Measurements from ENCODE around the gene FGF13.

- TF ChIP-seq EZH2 (IDR thresholded peaks at IDR 0.05; ENCODE audit: insufficient read depth, poor library complexity, severe bottlenecking) (no peak), EZH2phosphoT487 (IDR thresholded peaks at IDR 0.05; ENCODE audit: insufficient read depth, low read depth) (no peak)
Observed at GRCh38 chrX:138690591-138690990, 20.9 kb downstream of the FGF13 start.

Data from GM23248 (cell line).